ENCODE results near the gene WWC2.

Gene WWC2

DNA sequence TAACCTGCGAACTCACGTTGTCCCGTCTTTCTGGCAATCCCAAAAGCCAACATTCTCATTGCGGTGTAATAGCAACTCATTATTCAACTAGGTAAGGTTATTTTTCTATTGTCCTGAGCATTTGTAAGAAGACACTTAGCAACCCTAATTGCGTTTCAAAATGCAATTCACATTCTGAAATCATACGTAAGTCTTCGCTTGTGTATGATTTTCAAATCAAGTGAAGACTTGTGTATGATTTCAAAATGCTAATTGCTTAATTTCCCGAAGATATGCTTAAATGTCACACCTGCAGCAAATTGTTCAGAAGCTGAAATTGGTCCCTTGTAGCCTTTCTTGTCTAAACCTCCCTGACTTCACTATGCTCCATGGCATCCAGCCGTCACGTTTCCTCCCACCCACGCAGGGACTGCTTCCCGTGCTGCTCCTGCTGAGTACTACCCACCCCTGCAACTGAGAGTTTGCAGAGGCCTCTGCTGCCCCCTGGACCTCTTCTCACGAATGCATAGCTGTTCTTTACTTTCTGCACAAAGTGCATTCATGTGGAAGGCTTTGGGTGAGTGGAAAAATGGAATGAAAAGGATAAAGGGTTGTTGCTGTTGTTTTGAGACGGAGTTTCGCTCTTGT, 264.0 kb downstream of the WWC2 start:
- Histone ChIP-seq H3K4me3 (ENCODE audit: low read depth in 1 of 2, low read length in 2 of 2) (no peak overlapping the region), H3K27ac (ENCODE audit: low read length) (no peak overlapping the region), H4K20me1 (ENCODE audit: insufficient read depth, low read length) (no peaks in the 10 kb centered on the region), H2AFZ (ENCODE audit: low read depth, low read length) (no peak overlapping the region), H3K4me2 (ENCODE audit: insufficient read depth, low read length) (no peak overlapping the region), H3K4me1 (ENCODE audit: insufficient read depth, low read length) (no peaks in the 10 kb centered on the region), H3K79me2 (ENCODE audit: insufficient read depth, low read length) (no peaks in the 10 kb centered on the region), H3K9me3 (ENCODE audit: insufficient read depth, low read length, severe bottlenecking) (no peaks in the 10 kb centered on the region), H3K9ac (ENCODE audit: low read depth, low read length) (no peak overlapping the region), H3K36me3 (ENCODE audit: insufficient read depth, low read length) (no peaks in the 10 kb centered on the region), H3K27me3 (ENCODE audit: insufficient read depth, low read length, poor library complexity) (no peaks in the 10 kb centered on the region)
- TF ChIP-seq, protein P1, sequence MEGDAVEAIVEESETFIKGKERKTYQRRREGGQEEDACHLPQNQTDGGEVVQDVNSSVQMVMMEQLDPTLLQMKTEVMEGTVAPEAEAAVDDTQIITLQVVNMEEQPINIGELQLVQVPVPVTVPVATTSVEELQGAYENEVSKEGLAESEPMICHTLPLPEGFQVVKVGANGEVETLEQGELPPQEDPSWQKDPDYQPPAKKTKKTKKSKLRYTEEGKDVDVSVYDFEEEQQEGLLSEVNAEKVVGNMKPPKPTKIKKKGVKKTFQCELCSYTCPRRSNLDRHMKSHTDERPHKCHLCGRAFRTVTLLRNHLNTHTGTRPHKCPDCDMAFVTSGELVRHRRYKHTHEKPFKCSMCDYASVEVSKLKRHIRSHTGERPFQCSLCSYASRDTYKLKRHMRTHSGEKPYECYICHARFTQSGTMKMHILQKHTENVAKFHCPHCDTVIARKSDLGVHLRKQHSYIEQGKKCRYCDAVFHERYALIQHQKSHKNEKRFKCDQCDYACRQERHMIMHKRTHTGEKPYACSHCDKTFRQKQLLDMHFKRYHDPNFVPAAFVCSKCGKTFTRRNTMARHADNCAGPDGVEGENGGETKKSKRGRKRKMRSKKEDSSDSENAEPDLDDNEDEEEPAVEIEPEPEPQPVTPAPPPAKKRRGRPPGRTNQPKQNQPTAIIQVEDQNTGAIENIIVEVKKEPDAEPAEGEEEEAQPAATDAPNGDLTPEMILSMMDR (IDR thresholded peaks at IDR 0.05; ENCODE audit: borderline replicate concordance, extremely low read depth, low read length, poor library complexity, severe bottlenecking): no peak
- no peak for TF ChIP-seq EZH2 (IDR thresholded peaks at IDR 0.05; ENCODE audit: borderline replicate concordance, low read depth, low read length, severe bottlenecking)
- no peak for DNase-seq
- no peak for ATAC-seq (ENCODE audit: insufficient read depth, low read depth)

DNA sequence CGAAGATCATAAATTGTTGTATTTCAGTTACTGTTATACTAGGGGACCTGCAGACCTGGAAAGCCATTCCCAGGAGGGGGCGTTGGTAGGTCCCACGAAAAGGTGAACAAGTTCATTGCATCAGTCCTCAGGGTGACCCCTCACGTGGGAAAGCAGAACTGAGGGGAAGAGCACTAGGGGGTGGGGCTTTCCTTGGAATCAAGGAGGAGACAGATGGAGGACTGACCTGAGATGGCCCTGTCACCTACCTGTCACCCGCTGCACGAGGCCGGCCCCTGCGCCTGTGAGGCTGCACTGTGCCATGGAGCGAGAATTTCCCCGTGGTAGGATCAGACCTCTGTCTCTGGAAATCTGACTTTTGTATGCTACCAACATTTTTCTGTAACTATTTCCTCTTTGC, 265.0 kb downstream of the WWC2 start:
- TF ChIP-seq, protein P1 (IDR thresholded peaks at IDR 0.05; ENCODE audit: borderline replicate concordance, extremely low read depth, low read length, poor library complexity, severe bottlenecking): no peak
- no peak for TF ChIP-seq EZH2 (IDR thresholded peaks at IDR 0.05; ENCODE audit: borderline replicate concordance, low read depth, low read length, severe bottlenecking)
- H3K9ac ChIP-seq (ENCODE audit: low read depth, low read length): no peak overlapping the region

DNA sequence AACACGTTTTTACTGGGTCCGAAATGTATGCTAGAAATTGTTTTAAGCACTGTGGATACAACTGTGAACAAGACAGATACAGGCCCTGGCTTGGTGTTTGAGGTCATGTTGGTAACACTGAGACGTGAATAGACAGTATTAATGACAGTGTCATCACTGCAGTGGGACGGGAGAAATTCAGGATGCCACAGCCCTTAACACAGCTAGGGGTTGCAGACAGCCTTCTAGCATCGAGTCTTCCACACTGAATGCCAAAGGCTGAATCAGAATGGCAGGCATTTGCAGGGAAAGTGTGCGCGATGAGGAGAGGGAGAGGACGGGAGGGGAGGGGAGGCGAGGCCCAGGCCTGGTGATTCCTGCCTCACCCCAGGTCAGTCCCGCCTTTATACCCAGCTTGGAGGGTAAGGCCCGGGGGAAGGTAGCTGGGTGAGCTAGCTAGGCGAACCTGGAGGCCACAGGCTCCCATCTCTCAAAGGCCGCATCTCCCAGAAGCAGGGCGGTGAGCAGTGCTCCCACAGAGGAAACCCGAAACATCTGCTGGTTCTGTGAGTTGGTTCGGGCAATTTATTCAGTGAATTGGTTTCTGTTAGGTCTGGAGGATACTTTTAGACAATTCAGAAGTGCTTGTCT, 267.3 kb downstream of the WWC2 start:
- no peak for ATAC-seq (ENCODE audit: insufficient read depth, low read depth)
- H3K9me3 ChIP-seq (ENCODE audit: insufficient read depth, low read length, severe bottlenecking): no peaks in the 10 kb centered on the region
- no peaks in the 10 kb centered on the region for H3K4me1 ChIP-seq (ENCODE audit: insufficient read depth, low read length)
- TF ChIP-seq EZH2 (IDR thresholded peaks at IDR 0.05; ENCODE audit: borderline replicate concordance, low read depth, low read length, severe bottlenecking): no peak
- TF ChIP-seq, protein P1 (IDR thresholded peaks at IDR 0.05; ENCODE audit: borderline replicate concordance, extremely low read depth, low read length, poor library complexity, severe bottlenecking): no peak
- H3K4me2 ChIP-seq (ENCODE audit: insufficient read depth, low read length): no peak overlapping the region
- no peak overlapping the region for H2AFZ ChIP-seq (ENCODE audit: low read depth, low read length)
- H3K27ac ChIP-seq (ENCODE audit: low read length): no peak overlapping the region
- no peak overlapping the region for H3K4me3 ChIP-seq (ENCODE audit: low read depth in 1 of 2, low read length in 2 of 2)
- no peaks in the 10 kb centered on the region for H3K36me3 ChIP-seq (ENCODE audit: insufficient read depth, low read length)
- H3K79me2 ChIP-seq (ENCODE audit: insufficient read depth, low read length): no peaks in the 10 kb centered on the region
- no peaks in the 10 kb centered on the region for H3K27me3 ChIP-seq (ENCODE audit: insufficient read depth, low read length, poor library complexity)
- no peaks in the 10 kb centered on the region for H4K20me1 ChIP-seq (ENCODE audit: insufficient read depth, low read length)
- no peak for DNase-seq
- no peak overlapping the region for H3K9ac ChIP-seq (ENCODE audit: low read depth, low read length)

More for the DNA sequence above, 265.0 kb downstream of the WWC2 start:
- no peaks in the 10 kb centered on the region for H3K4me1 ChIP-seq (ENCODE audit: insufficient read depth, low read length)
- H3K4me2 ChIP-seq (ENCODE audit: insufficient read depth, low read length): no peak overlapping the region
- no peaks in the 10 kb centered on the region for H4K20me1 ChIP-seq (ENCODE audit: insufficient read depth, low read length)
- H3K9me3 ChIP-seq (ENCODE audit: insufficient read depth, low read length, severe bottlenecking): no peaks in the 10 kb centered on the region
- no peaks in the 10 kb centered on the region for H3K79me2 ChIP-seq (ENCODE audit: insufficient read depth, low read length)
- no peaks in the 10 kb centered on the region for H3K27me3 ChIP-seq (ENCODE audit: insufficient read depth, low read length, poor library complexity)
- ATAC-seq (ENCODE audit: insufficient read depth, low read depth): no peak
- H3K36me3 ChIP-seq (ENCODE audit: insufficient read depth, low read length): no peaks in the 10 kb centered on the region
- no peak overlapping the region for H3K27ac ChIP-seq (ENCODE audit: low read length)
- H3K4me3 ChIP-seq (ENCODE audit: low read depth in 1 of 2, low read length in 2 of 2): no peak overlapping the region
- no peak overlapping the region for H2AFZ ChIP-seq (ENCODE audit: low read depth, low read length)
- no peak for DNase-seq
